IMR-90 (cell line): Measurements from ENCODE around the gene PIGU.

Experiments
- FOS ChIP-seq: fragments of 150-350 bp; IDR thresholded peaks from 2 replicates; pipeline ENCODE4 v1.6.1; 2016; ENCODE audit warnings: low read depth, low read length
- RFX5 ChIP-seq: IDR thresholded peaks from 2 replicates; pipeline ENCODE4 v1.8.0; 2012; ENCODE audit warnings: low read depth, mild to moderate bottlenecking, low read length, moderate library complexity
- SMC3 ChIP-seq: fragments of 150-350 bp; IDR thresholded peaks from 2 replicates; pipeline ENCODE4 v1.6.1; 2016; ENCODE audit warnings: low read depth, mild to moderate bottlenecking, antibody characterized with exemption, low read length, moderate library complexity
- TF ChIP-seq, protein P1 (sequence below): conservative IDR thresholded peaks from 2 replicates; pipeline ENCODE4 v1.5.1; 2012; ENCODE audit warnings: mild to moderate bottlenecking, low read depth, low read length, improper control_type of control experiment
- TF ChIP-seq, protein P2 (sequence below): fragments of 150-350 bp; IDR thresholded peaks from 2 replicates; pipeline ENCODE4 v1.6.1; 2017; ENCODE audit warnings: mild to moderate bottlenecking, antibody characterized with exemption, low read length, low read depth

DNA sequence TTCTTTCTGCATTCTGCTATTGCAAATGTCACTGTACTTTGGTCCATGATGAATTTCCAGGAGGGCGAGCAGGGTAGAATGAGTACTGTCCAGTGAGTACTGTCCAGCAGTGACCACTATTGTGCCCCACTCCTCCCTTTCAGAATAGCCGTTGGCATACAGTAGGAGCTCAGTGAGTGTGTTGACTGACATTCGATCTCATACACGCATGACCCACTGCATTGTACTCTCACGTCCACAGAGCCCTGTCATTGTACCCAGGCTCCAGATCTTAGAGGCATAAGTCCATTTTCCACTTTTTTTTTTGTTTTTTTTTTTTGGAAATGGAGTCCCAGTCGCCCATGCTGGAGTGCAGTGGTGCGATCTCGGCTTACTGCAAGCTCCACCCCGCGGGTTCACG lies 152.5 kb downstream of the PIGU start:
- TF ChIP-seq, protein P1, sequence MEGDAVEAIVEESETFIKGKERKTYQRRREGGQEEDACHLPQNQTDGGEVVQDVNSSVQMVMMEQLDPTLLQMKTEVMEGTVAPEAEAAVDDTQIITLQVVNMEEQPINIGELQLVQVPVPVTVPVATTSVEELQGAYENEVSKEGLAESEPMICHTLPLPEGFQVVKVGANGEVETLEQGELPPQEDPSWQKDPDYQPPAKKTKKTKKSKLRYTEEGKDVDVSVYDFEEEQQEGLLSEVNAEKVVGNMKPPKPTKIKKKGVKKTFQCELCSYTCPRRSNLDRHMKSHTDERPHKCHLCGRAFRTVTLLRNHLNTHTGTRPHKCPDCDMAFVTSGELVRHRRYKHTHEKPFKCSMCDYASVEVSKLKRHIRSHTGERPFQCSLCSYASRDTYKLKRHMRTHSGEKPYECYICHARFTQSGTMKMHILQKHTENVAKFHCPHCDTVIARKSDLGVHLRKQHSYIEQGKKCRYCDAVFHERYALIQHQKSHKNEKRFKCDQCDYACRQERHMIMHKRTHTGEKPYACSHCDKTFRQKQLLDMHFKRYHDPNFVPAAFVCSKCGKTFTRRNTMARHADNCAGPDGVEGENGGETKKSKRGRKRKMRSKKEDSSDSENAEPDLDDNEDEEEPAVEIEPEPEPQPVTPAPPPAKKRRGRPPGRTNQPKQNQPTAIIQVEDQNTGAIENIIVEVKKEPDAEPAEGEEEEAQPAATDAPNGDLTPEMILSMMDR = no peak
- TF ChIP-seq FOS (no peak), RFX5 (no peak), SMC3 (no peak)
- TF ChIP-seq, protein P2, sequence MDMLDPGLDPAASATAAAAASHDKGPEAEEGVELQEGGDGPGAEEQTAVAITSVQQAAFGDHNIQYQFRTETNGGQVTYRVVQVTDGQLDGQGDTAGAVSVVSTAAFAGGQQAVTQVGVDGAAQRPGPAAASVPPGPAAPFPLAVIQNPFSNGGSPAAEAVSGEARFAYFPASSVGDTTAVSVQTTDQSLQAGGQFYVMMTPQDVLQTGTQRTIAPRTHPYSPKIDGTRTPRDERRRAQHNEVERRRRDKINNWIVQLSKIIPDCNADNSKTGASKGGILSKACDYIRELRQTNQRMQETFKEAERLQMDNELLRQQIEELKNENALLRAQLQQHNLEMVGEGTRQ = no peak
